T47D (cell line): Measurements from ENCODE around the gene CHCT1.

ENCODE experiments used
- DNase-seq, 2 experiments: peaks; one replicate each; pipeline versions ENCODE4 v3.0.0 to v3.0.0-alpha.2; 2011 to 2012; ENCODE audit warnings: low read depth in 1 of 2, low spot score in 1 of 2
- JUND ChIP-seq: IDR thresholded peaks from 2 replicates; pipeline ENCODE4 v1.6.1; 2012; ENCODE audit warnings: low read depth
- in situ Hi-C: cut with HindIII; loops from 2 replicates; pipeline ENCODE4 v1.10.0; 2016; ENCODE audit warnings: low sequenced_read_pairs, low pct_unique_long_range_greater_than_20kb

CHCT1 gene

GRCh38 chr17:60436676-60437075 is 14.4 kb downstream of the CHCT1 start:
- TF ChIP-seq JUND: no peak
- in situ Hi-C loops: no loop called here
- DNase-seq: no peak

- DNase-seq: no peak
- no peak for TF ChIP-seq JUND
- in situ Hi-C loops: no loop called here
These were observed 17.2 kb downstream of the CHCT1 start for GRCh38 chr17:60439501-60439900.

- TF ChIP-seq JUND: no peak
- no peak for DNase-seq
- in situ Hi-C loops: no loop called here
These were observed 20.2 kb downstream of the CHCT1 start for GRCh38 chr17:60442271-60443173.

- no peak for DNase-seq
- in situ Hi-C loops: no loop called here
- TF ChIP-seq JUND: no peak
These were observed 21.4 kb downstream of the CHCT1 start for GRCh38 chr17:60443713-60444112.

- no peak for TF ChIP-seq JUND
- no peak for DNase-seq
- in situ Hi-C loops: no loop called here
These were observed 22.9 kb downstream of the CHCT1 start for GRCh38 chr17:60445144-60445543.

GRCh38 chr17:60447375-60447774 is 25.1 kb downstream of the CHCT1 start:
- in situ Hi-C loops: no loop called here
- DNase-seq: no peak
- TF ChIP-seq JUND: no peak

GRCh38 chr17:60451071-60451470 is 28.8 kb downstream of the CHCT1 start:
- in situ Hi-C loops: no loop called here
- no peak for DNase-seq
- TF ChIP-seq JUND: no peak

- TF ChIP-seq JUND: no peak
- in situ Hi-C loops: no loop called here
- DNase-seq: no peak
These were observed 29.7 kb downstream of the CHCT1 start for GRCh38 chr17:60451965-60452364.

GRCh38 chr17:60455378-60455777 is 33.1 kb downstream of the CHCT1 start:
- in situ Hi-C loops: no loop called here
- no peak for TF ChIP-seq JUND
- DNase-seq: no peak

GRCh38 chr17:60457148-60457547 is 34.9 kb downstream of the CHCT1 start:
- no peak for DNase-seq
- TF ChIP-seq JUND: no peak
- in situ Hi-C loops: no loop called here

- TF ChIP-seq JUND: no peak
- DNase-seq: no peak
- in situ Hi-C loops: no loop called here
These were observed 39.3 kb downstream of the CHCT1 start for GRCh38 chr17:60461584-60461983.

GRCh38 chr17:60463157-60463835 is 41.0 kb downstream of the CHCT1 start:
- DNase-seq: no peak
- in situ Hi-C loops: no loop called here

GRCh38 chr17:60464343-60464742 is 42.1 kb downstream of the CHCT1 start:
- no peak for TF ChIP-seq JUND
- no peak for DNase-seq
- in situ Hi-C loops: no loop called here

More at GRCh38 chr17:60463157-60463835, 41.0 kb downstream of the CHCT1 start:
- no peak for TF ChIP-seq JUND
